ENCODE data around the gene ZFC3H1. TPM values are rescaled to one million over a fixed set of nuclear protein-coding genes. Genes with fewer than 3 reads are reported as not detected.

ZFC3H1 gene
- total and polyA plus RNA-seq, 2 of the 13 experiments (the other 11 are each of a cell fraction or from before 2014, with no cell fraction given): 17.1 to 38.3 TPM

DNA sequence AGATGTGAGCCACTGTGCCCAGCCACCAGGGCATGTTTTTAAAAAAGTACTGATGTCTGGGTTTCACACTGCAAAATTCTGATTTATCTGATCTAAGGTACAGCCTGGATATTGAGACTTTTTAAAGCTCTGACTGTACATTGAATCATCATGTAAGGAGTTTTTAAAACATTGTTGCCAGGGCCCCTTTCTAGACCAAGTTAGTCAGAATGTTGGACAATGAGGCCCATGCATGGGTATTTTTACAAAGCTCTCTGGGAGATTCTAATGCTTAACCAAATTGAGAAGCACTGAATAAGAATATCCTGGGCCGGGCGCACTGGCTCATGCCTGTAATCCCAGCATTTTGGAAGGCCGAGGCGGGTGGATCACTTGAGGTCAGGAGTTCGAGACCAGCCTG, 38.9 kb upstream of the ZFC3H1 start:
- no peak for TF ChIP-seq THYN1 (CRISPR knock-in tag; IDR thresholded peaks at IDR 0.05; ENCODE audit: borderline replicate concordance, low read depth)
- TF ChIP-seq NAIF1 (CRISPR knock-in tag; IDR thresholded peaks at IDR 0.05; ENCODE audit: borderline replicate concordance): no peak
- TF ChIP-seq ZNF44 (CRISPR knock-in tag; IDR thresholded peaks at IDR 0.05): no peak
- TF ChIP-seq ZBTB46 (CRISPR knock-in tag; IDR thresholded peaks at IDR 0.05; ENCODE audit: borderline replicate concordance): no peak
- no peak for TF ChIP-seq SAFB2 (CRISPR knock-in tag; IDR thresholded peaks at IDR 0.05; ENCODE audit: borderline replicate concordance, low read depth)
- no peak for TF ChIP-seq HNRNPUL1 (IDR thresholded peaks at IDR 0.05; ENCODE audit: low read depth, low read length)
- TF ChIP-seq MIXL1 (CRISPR knock-in tag; IDR thresholded peaks at IDR 0.05): no peak
- no peak for TF ChIP-seq FOXO1 (CRISPR knock-in tag; IDR thresholded peaks at IDR 0.05)
- TF ChIP-seq ETV6 (CRISPR knock-in tag; conservative IDR thresholded peaks at IDR 0.05): no peak
- TF ChIP-seq, protein P1, sequence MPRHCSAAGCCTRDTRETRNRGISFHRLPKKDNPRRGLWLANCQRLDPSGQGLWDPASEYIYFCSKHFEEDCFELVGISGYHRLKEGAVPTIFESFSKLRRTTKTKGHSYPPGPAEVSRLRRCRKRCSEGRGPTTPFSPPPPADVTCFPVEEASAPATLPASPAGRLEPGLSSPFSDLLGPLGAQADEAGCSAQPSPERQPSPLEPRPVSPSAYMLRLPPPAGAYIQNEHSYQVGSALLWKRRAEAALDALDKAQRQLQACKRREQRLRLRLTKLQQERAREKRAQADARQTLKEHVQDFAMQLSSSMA (CRISPR knock-in tag; IDR thresholded peaks at IDR 0.05): no peak
- no peak for TF ChIP-seq POGZ (CRISPR knock-in tag; IDR thresholded peaks at IDR 0.05)
- no peak for TF ChIP-seq ZNF790 (CRISPR knock-in tag; IDR thresholded peaks at IDR 0.05; ENCODE audit: borderline replicate concordance)
- TF ChIP-seq ZNF530 (CRISPR knock-in tag; IDR thresholded peaks at IDR 0.05; ENCODE audit: low read depth): no peak
- H3K27ac ChIP-seq (ENCODE audit: extremely low read length, insufficient read depth, low read length): no peak overlapping the region
- H3K27me3 ChIP-seq (ENCODE audit: control insufficient read depth in 1 of 2, insufficient read depth in 2 of 2, low read length in 2 of 2): no peaks in the 10 kb centered on the region
- DNase-seq (ENCODE audit: low spot score) (no peak), FAIRE-seq (no peak), ATAC-seq (no peak)
- H3K79me2 ChIP-seq (ENCODE audit: insufficient read depth, low read length): no peaks in the 10 kb centered on the region
- no peak overlapping the region for H3K4me2 ChIP-seq (ENCODE audit: low read depth, low read length)
- intact Hi-C loops (cut with micrococcal nuclease; ENCODE audit: unreplicated experiment): no loop called here
- H2AFZ ChIP-seq (ENCODE audit: low read length): no peak overlapping the region
- no TSS peak for BruUV-seq (replicated peaks)
- ChIA-PET CTCF (ENCODE audit: low intra/inter-chr PET ratio, low total read pairs) (no interaction called here), POLR2A (interaction anchor here (0.8 to 1.1 kb wide), 3 partner anchors 17 to 29 kb away, joined by 3 to 4 read pairs (median 3); partner anchors contain the start of gene TMEM19)
- peaks cover 3 to 19% of the 10 kb centered on the region in 2 experiments; a peak in 4 of 5 replicates for H3K36me3 ChIP-seq (replicated peaks in 1 of 2; ENCODE audit: control insufficient read depth in 1 of 2, insufficient read depth in 2 of 2, low read length in 2 of 2)
- H3K9me3 ChIP-seq (ENCODE audit: low read length): no peaks in the 10 kb centered on the region
- H3K9ac ChIP-seq (ENCODE audit: insufficient read depth, low read depth, low read length): no peak overlapping the region
- H3K4me3 ChIP-seq (replicated peaks in 1 of 3; ENCODE audit: insufficient read depth in 1 of 3, low read depth in 2 of 3, low read length in 3 of 3): no peak overlapping the region
- WGBS (ENCODE audit: low lambda C conversion rate): 100% methylated on average over 5 of the region's 5 CpGs
- H3K4me1 ChIP-seq (ENCODE audit: insufficient read depth, low read length): peaks cover 9% of the 10 kb centered on the region
- no peaks in the 10 kb centered on the region for H4K20me1 ChIP-seq (ENCODE audit: insufficient read depth, low read length)
- in situ Hi-C loops (cut with HindIII; ENCODE audit: extremely low pct_ligation_motif_present, low pct_unique_long_range_greater_than_20kb): no loop called here

Measured in HepG2 (cell line).